ENCODE results near the gene GCLC. TPM values are rescaled to one million over a fixed set of nuclear protein-coding genes. Genes with fewer than 3 reads are reported as not detected.

GCLC gene
- 22.3 and 25.7 TPM in 2 replicates for total RNA-seq (2013; cell fraction: nucleolus; rRNA removed)
- 11.7 and 15.5 TPM in 2 replicates for total RNA-seq (2014; rRNA removed)
- total RNA-seq (2014; rRNA removed; fragmentation: Illumina TruSeq; extraction: Trizol) = 18.2 and 18.9 TPM in 2 replicates
- 19.6 and 20.4 TPM in 2 replicates for total RNA-seq (2021)
- 7.7 TPM for polyA plus RNA-seq (2011; ENCODE audit: low read depth)
- 13.7 and 16.6 TPM in 2 replicates for polyA plus RNA-seq (2011; rRNA removed)
- 7.5 and 7.9 TPM in 2 replicates for polyA plus RNA-seq (2011; cell fraction: cytosol; rRNA removed)
- polyA plus RNA-seq (2011; cell fraction: nucleus; rRNA removed) = 13.0 and 14.6 TPM in 2 replicates
- 5.2 and 6.5 TPM in 2 replicates for polyA plus RNA-seq (2012)
- polyA plus RNA-seq (2014; fragmentation: Illumina TruSeq; extraction: Trizol) = 23.6 and 45.4 TPM in 2 replicates
- polyA plus RNA-seq (2014; fragmentation: Nextera tagmentation; extraction: Ambion mirVana) = 1 to 10 TPM; 7.8 to 8.9 TPM
- 13.3 and 13.6 TPM in 2 replicates for polyA plus RNA-seq (2014; rRNA removed)
- polyA plus RNA-seq (2016; fragmentation: Nextera tagmentation; extraction: Ambion mirVana) = 1 to 10 TPM; 6.5 to 9.1 TPM
- 14.0 and 16.8 TPM in 2 replicates for polyA minus RNA-seq (2011; rRNA and poly(A)+ RNA removed)
- polyA minus RNA-seq (2011; cell fraction: cytosol; rRNA and poly(A)+ RNA removed) = 6.0 and 6.3 TPM in 2 replicates
- 7.3 and 13.1 TPM in 2 replicates for polyA minus RNA-seq (2011; cell fraction: nucleus; rRNA and poly(A)+ RNA removed)
- Bru-seq, nascent RNA = percentile 69 among the genes with signal in this experiment
- BruChase-seq, experiment 1, labeled RNA remaining after a 6-hour chase = percentile 66 among the genes with signal in this experiment
- percentile 70 among the genes with signal in this experiment for BruChase-seq, experiment 2, labeled RNA remaining after a 2-hour chase
- long read RNA-seq, experiment 1 = 0 reads
- long read RNA-seq, experiment 2, partial matches to known transcripts = 6 of 9 reads
- long read RNA-seq, experiment 2, other reads (novel, unspliced or antisense) = 3 of 9 reads

DNA sequence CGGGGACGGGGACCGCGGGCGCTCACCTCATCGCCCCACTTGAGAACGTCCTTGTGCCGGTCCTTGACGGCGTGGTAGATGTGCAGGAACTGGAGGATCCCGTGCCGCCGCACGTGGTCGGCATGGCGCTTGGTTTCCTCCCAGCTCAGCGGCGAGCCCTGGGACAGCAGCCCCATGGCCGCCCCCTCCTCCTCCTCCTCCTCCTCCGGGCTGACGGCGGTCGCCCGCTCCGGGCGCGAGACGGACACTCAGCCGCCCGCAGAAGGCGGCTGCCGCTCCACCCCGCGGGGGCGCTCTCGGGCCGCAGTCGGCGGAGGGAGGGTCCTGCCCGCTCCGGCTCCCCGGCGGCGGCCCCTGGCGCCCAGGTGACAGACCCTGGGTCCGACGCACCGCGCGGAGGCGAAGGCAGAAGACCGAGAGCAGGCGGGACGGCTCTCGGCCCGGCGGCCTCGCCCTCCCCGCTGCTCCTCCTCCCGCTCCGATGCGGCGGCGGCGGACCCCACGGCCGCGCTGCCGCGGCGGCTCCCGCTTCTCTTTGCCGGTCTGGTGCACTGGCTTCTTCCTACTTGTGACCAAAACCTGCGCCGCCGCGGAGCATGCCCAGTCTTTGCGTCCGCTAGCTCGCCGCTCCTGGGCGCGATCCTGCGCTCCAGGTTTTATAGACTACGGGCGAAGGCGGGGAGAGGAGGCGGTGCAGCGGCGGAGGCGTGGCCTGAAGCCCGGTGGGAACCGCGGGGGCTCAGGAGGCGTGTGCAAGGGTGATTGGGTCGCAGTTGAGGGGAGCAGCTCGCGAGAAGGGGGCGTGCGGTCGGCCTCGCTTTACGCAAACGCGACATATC lies at the start of gene GCLC:
TSS of gene GCLC (minus strand) at position 632 of the 839 bp plus-strand sequence. CDS start at position 176, 456 bp downstream.
- CTCF ChIA-PET = interaction anchor here (0.6 to 2.2 kb wide), 9 partner anchors 10 to 285 kb away, joined by 3 to 13 read pairs (median 3); no protein-coding TSS in a partner anchor
- BruUV-seq (replicated peaks) = no TSS peak
- POLR2A ChIA-PET = no interaction called here
- no peaks in the 10 kb centered on the region for H4K20me1 ChIP-seq (ENCODE audit: control insufficient read depth, insufficient read depth)
- peaks cover 12% of the 10 kb centered on the region for H3K79me2 ChIP-seq (ENCODE audit: control insufficient read depth, insufficient read depth, low read length)
- peaks cover 9% of the 10 kb centered on the region for H3K4me1 ChIP-seq (ENCODE audit: control insufficient read depth, insufficient read depth, low read length)
- RAD21 ChIA-PET (ENCODE audit: unreplicated experiment) = interaction anchor here (0.6 to 2.3 kb wide), 3 partner anchors 22 to 105 kb away, joined by 3 to 9 read pairs (median 4); no protein-coding TSS in a partner anchor
- H3K27ac ChIP-seq (ENCODE audit: control insufficient read depth, insufficient read depth) = peak within 1 kb of the TSS; percentile 61
- in situ Hi-C loops (cut with MboI) (no loop called here), intact Hi-C loops (cut with micrococcal nuclease; ENCODE audit: unreplicated experiment) (loop anchor here (1.0 to 5.0 kb wide), 3 partner anchors 107 to 248 kb away; no protein-coding TSS in a partner anchor)
- WGBS (ENCODE audit: insufficient coverage, insufficient replicate concordance, low lambda C conversion rate, missing lambda C conversion rate) = under 1% methylated on average over 84 of the region's 105 CpGs
- peak within 1 kb of the TSS; percentile 92 for H3K4me3 ChIP-seq
- DNase-seq (ENCODE audit: low read depth, low spot score) (peak; percentile 74), FAIRE-seq (no peak), ATAC-seq (peak; percentile 78)
- H2AFZ ChIP-seq (ENCODE audit: control insufficient read depth, low read depth, low read length) = peak within 1 kb of the TSS; percentile 89
- H3K9me3 ChIP-seq (replicated peaks; ENCODE audit: control insufficient read depth, insufficient read depth, low read length) = no peaks in the 10 kb centered on the region; the same call in 2 of the 3 replicates
- peak within 1 kb of the TSS; percentile 94 for H3K4me2 ChIP-seq (ENCODE audit: control insufficient read depth, insufficient read depth)
- peaks cover 0 to 6% of the 10 kb centered on the region in 2 experiments; a peak in 1 of 4 replicates for H3K27me3 ChIP-seq (replicated peaks in 1 of 2; ENCODE audit: control insufficient read depth in 2 of 2, insufficient read depth in 2 of 2, low read length in 1 of 2)
- SMC1A ChIA-PET (ENCODE audit: uncharacterized antibody, unreplicated experiment) = interaction anchor here (0.8 to 1.6 kb wide), 2 partner anchors 107 to 174 kb away, joined by 3 to 6 read pairs; no protein-coding TSS in a partner anchor
- H3K36me3 ChIP-seq (ENCODE audit: control insufficient read depth in 2 of 2, insufficient read depth in 2 of 2, low read length in 1 of 2) = no peaks in the 10 kb centered on the region
- peak within 1 kb of the TSS; percentile 67 for H3K9ac ChIP-seq (ENCODE audit: control insufficient read depth, insufficient read depth, low read length)
- TF ChIP-seq YBX1 (IDR thresholded peaks at IDR 0.05) (no peak), POLR2A (IDR thresholded peaks at IDR 0.05; ENCODE audit: low read depth, low read length) (peak; percentile 84), TBL1XR1 (IDR thresholded peaks at IDR 0.05; ENCODE audit: low read depth, low read length) (no peak), TCF12 (IDR thresholded peaks at IDR 0.05; ENCODE audit: low read depth, low read length) (peak; percentile 61; the same call in 1 of the 2 replicates), EZH2 (IDR thresholded peaks at IDR 0.05; ENCODE audit: borderline replicate concordance, control insufficient read depth, low read depth, low read length) (no peak), SP1 (IDR thresholded peaks at IDR 0.05; ENCODE audit: low read depth, low read length) (peak; percentile 99), BHLHE40 (IDR thresholded peaks at IDR 0.05; ENCODE audit: borderline replicate concordance in 1 of 2, low read depth in 2 of 2, low read length in 1 of 2) (peak; percentile 77 to 90), HCFC1 (IDR thresholded peaks at IDR 0.05; ENCODE audit: low read length) (no peak), SMAD1 (IDR thresholded peaks at IDR 0.05; ENCODE audit: low read depth, partially characterized antibody) (no peak), KAT2A (conservative IDR thresholded peaks at IDR 0.05; ENCODE audit: control insufficient read depth, low read depth, low read length) (no peak), SRF (IDR thresholded peaks at IDR 0.05; ENCODE audit: low read depth in 2 of 2, low read length in 2 of 2) (peak in 1 of 2 experiments; percentile 56; a peak in 1 of 4 replicates), KLF5 (IDR thresholded peaks at IDR 0.05; ENCODE audit: partially characterized antibody) (peak; percentile 86), GABPA (IDR thresholded peaks at IDR 0.05; ENCODE audit: low read depth) (no peak; the same call in 1 of the 2 replicates), WRNIP1 (IDR thresholded peaks at IDR 0.05; ENCODE audit: borderline replicate concordance, low read depth, low read length) (no peak)
- TF ChIP-seq, protein P1, sequence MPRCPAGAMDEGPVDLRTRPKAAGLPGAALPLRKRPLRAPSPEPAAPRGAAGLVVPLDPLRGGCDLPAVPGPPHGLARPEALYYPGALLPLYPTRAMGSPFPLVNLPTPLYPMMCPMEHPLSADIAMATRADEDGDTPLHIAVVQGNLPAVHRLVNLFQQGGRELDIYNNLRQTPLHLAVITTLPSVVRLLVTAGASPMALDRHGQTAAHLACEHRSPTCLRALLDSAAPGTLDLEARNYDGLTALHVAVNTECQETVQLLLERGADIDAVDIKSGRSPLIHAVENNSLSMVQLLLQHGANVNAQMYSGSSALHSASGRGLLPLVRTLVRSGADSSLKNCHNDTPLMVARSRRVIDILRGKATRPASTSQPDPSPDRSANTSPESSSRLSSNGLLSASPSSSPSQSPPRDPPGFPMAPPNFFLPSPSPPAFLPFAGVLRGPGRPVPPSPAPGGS (IDR thresholded peaks at IDR 0.05; ENCODE audit: borderline replicate concordance, insufficient read depth, low read depth, low read length, poor library complexity, severe bottlenecking) = no peak
- TF ChIP-seq, protein P2, sequence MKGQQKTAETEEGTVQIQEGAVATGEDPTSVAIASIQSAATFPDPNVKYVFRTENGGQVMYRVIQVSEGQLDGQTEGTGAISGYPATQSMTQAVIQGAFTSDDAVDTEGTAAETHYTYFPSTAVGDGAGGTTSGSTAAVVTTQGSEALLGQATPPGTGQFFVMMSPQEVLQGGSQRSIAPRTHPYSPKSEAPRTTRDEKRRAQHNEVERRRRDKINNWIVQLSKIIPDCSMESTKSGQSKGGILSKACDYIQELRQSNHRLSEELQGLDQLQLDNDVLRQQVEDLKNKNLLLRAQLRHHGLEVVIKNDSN (IDR thresholded peaks at IDR 0.05; ENCODE audit: borderline replicate concordance, extremely low read length, insufficient read depth, low read depth, low read length) = peak; percentile 47

Measured in GM12878 (cell line).